IPS DF 6.9 (cell line): ENCODE data around the gene NVL.

Experiments
- DNase-seq: peaks from one replicate; pipeline ENCODE4 v3.0.0-alpha.2; 2013; ENCODE audit warnings: low read depth, low spot score
- H3K27ac ChIP-seq: one replicate; pipeline ENCODE4 v1.5.1; 2013; ENCODE audit warnings: low read length, control low read depth
- H3K27me3 ChIP-seq: 2 replicates; pipeline ENCODE4 v1.6.1; 2013; ENCODE audit warnings: mild to moderate bottlenecking, low read length; ENCODE audit not compliant: control insufficient read depth, insufficient read depth
- H3K36me3 ChIP-seq: 2 replicates; pipeline ENCODE4 v1.6.1; 2013; ENCODE audit warnings: low read length; ENCODE audit not compliant: control insufficient read depth, insufficient read depth
- H3K4me1 ChIP-seq: 2 replicates; pipeline ENCODE4 v1.6.1; 2013; ENCODE audit warnings: low read length; ENCODE audit not compliant: control insufficient read depth, insufficient read depth
- H3K4me3 ChIP-seq: 2 replicates; pipeline ENCODE4 v1.5.1; 2013; ENCODE audit warnings: mild to moderate bottlenecking, low read length
- H3K9me3 ChIP-seq: 2 replicates; pipeline ENCODE4 v1.6.1; 2013; ENCODE audit warnings: low read length, inconsistent platforms; ENCODE audit not compliant: control insufficient read depth, insufficient read depth
- WGBS: extraction: QIAGEN DNeasy Blood & Tissue Kit; methylation state at CpG from one replicate; pipeline ENCODE4 v1.1.7; 2013; ENCODE audit warnings: mixed read lengths, missing lambda C conversion rate; ENCODE audit not compliant: insufficient read length, insufficient coverage; 5-methylcytosine and 5-hydroxymethylcytosine counted together

The NVL gene

DNA sequence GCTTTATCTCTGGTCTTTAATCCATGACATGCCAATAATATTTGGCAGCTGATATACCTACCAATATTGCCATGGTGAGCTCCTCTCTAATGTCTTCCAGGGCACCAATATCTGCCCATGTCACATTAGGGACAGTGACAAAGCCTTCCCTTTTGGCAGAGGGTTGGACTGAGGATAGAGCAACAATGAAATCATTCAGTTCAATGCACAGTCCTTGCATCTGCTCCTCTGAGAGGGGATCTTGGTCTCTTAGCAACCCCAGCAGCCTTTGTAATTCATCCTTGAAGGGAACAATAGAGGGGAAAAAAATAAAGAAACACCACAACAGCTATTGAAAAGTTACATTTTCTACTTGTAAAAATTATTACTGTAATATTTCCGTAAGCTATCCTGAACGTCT lies 42.3 kb downstream of the NVL start:
- DNase-seq = peak; percentile 4
- H3K27ac ChIP-seq = no peak overlapping the region
- H3K36me3 ChIP-seq = peaks cover 7% of the 10 kb centered on the region; the same call in 1 of the 2 replicates
- no peaks in the 10 kb centered on the region for H3K9me3 ChIP-seq
- no peaks in the 10 kb centered on the region; the same call in 1 of the 2 replicates for H3K4me1 ChIP-seq
- no CpG with 5 or more reads among the region's 2 CpGs for WGBS
- no peak overlapping the region for H3K4me3 ChIP-seq
- no peaks in the 10 kb centered on the region for H3K27me3 ChIP-seq

DNA sequence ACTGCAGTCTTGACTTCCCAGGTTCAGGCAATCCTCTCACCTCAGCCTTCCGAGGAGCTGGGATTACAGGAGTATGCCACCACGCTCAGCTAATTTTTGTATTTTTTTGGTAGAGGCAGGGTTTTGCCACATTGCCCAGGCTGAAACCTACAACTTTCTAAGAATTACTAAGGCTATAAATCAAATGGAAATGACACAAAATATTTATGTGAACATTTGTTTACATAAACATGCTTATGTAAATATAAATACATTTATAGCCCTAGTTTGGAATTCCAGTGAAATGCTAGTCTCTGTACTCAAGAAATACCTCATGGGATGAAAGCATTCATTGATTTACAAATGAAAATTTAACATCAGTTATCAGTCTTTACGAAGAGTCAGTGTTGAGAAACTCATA lies 47.8 kb downstream of the NVL start:
- no peaks in the 10 kb centered on the region for H3K4me1 ChIP-seq
- WGBS = no CpG with 5 or more reads among the region's 3 CpGs
- H3K4me3 ChIP-seq = no peak overlapping the region
- H3K36me3 ChIP-seq = no peaks in the 10 kb centered on the region; the same call in 1 of the 2 replicates
- no peak for DNase-seq
- H3K27ac ChIP-seq = no peak overlapping the region
- no peaks in the 10 kb centered on the region for H3K9me3 ChIP-seq
- H3K27me3 ChIP-seq = no peaks in the 10 kb centered on the region

DNA sequence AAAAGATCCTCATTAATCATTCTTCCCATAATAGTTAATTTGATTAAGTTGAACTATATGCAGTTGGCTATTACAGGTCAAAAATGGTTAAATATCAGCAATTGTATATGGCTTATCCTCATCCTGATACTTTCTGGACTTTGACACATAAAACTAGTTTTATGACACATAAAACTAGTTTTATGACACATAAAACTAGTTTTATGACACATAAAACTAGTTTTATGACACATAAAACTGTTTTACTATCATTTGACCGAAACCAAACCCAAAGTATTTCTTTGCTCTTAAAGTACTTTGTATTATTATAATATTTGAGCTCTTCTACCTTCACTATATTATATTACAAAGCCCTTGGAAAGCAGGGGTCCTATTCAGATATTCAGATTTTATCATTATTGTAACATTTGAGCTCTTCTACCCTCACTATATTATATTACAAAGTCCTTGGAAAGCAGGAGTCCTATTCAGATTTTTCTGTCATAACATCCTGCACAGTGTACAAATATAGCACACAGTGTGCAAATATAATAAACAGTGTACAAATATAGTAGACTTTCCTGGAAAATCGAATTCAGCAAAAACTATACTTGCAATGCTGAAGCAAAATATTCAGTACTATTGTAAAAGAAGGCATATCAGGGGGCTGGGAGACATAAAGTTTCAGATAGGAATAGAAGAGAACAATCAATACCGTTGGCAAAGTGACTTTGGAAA lies 53.0 kb downstream of the NVL start:
- no peak for DNase-seq
- H3K9me3 ChIP-seq = no peaks in the 10 kb centered on the region
- no peaks in the 10 kb centered on the region for H3K27me3 ChIP-seq
- H3K27ac ChIP-seq = no peak overlapping the region
- no peaks in the 10 kb centered on the region for H3K4me1 ChIP-seq
- H3K36me3 ChIP-seq = no peaks in the 10 kb centered on the region; the same call in 1 of the 2 replicates
- WGBS = no CpG with 5 or more reads among the region's 3 CpGs
- H3K4me3 ChIP-seq = no peak overlapping the region

DNA sequence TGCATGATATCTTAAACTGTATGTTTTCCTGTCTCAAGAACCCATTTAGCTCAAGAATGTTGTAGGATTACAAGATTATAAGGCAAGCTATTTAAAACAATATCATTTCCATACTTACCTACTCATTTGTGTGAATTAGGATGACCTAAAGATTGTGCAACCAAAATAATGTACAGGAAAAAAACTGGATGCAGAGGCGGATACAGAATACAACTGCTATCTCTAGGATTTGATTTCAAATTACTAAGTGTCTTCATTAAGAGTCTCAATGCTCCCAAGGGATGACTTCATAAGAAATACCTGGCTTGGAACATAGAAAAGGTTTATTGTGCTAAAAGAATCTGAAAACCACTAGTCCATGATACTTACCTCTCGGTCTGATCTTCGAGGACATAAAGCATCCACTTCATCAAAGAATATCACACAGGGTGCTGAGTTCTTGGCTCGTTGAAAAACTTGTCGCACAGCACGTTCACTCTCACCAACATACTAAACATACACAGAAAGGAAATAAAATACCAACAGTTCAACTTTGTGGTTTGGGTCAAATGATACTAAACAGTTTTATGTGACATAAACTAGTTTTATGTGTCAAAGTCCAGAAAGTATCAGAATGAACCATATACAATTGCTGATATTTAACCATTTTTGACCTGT lies 54.9 kb downstream of the NVL start:
- no peaks in the 10 kb centered on the region for H3K4me1 ChIP-seq
- H3K36me3 ChIP-seq = no peaks in the 10 kb centered on the region; the same call in 1 of the 2 replicates
- no peak overlapping the region for H3K4me3 ChIP-seq
- H3K27me3 ChIP-seq = no peaks in the 10 kb centered on the region
- no peak for DNase-seq
- no peak overlapping the region for H3K27ac ChIP-seq
- no peaks in the 10 kb centered on the region for H3K9me3 ChIP-seq
- no CpG with 5 or more reads among the region's 6 CpGs for WGBS

DNA sequence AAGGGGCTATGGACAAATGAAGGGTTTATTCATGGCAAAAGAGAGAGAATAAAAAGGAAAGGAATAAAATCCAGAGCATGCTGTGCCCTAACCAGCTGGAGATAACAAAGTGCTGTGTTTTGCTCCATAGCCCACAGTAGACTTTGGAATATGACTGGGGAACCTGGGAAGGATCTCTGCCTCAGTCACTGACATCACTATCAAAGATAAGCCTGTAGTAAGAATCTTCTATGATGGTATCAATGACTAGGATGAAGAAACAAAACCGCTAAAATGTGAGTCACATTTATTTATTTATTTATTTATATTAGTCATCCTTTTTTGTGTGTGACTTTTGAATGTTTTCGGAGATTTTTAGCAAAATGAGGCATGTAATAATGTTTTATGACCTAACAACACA lies 56.3 kb downstream of the NVL start:
- H3K4me3 ChIP-seq = no peak overlapping the region
- WGBS = no CpG with 5 or more reads among the region's 2 CpGs
- no peaks in the 10 kb centered on the region; the same call in 1 of the 2 replicates for H3K36me3 ChIP-seq
- no peaks in the 10 kb centered on the region for H3K9me3 ChIP-seq
- DNase-seq = no peak
- H3K4me1 ChIP-seq = no peaks in the 10 kb centered on the region
- no peak overlapping the region for H3K27ac ChIP-seq
- no peaks in the 10 kb centered on the region for H3K27me3 ChIP-seq

DNA sequence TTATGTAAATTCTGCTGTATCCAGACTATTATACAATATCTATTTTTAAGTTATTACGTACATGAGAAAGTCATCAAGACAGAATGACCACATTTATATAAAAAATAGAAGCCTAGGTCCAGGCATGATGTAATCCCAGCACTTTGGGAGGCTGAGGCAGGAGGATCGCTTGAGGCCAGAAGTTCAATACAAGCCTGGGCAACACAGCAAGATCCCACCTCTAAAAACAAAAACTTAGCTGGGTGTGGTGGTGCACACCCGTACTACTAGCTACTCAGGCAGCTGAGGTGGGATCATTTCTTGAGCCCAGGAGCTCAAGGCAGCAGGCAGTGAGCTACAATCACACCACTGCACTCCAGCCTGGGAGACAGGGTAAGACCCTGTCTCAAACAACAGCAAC lies 58.9 kb downstream of the NVL start:
- DNase-seq = no peak
- no peaks in the 10 kb centered on the region for H3K9me3 ChIP-seq
- H3K36me3 ChIP-seq = no peaks in the 10 kb centered on the region; the same call in 1 of the 2 replicates
- WGBS = no CpG with 5 or more reads among the region's 3 CpGs
- H3K27ac ChIP-seq = no peak overlapping the region
- no peaks in the 10 kb centered on the region for H3K4me1 ChIP-seq
- no peaks in the 10 kb centered on the region for H3K27me3 ChIP-seq
- no peak overlapping the region for H3K4me3 ChIP-seq

DNA sequence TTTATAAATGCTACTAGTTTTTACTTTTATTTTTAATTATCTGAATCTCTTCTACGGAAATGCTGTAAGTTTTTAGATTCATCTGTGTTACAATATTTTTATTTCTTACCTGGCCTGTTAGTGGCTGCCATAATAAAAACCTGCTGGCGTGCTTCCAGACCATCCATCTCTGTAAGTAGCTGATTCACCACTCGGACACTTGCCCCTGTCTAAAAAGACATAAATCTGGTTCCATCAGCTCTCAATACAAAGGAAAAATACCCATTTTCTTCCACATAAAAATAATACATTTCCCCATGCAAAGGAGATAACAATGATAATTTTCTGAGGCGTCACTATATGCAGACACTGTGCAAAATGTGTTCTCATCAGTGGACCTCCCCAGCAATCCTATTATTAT lies 62.0 kb downstream of the NVL start:
- Histone ChIP-seq H3K9me3 (no peaks in the 10 kb centered on the region), H3K4me1 (no peaks in the 10 kb centered on the region), H3K36me3 (no peaks in the 10 kb centered on the region; the same call in 1 of the 2 replicates), H3K27ac (no peak overlapping the region), H3K27me3 (no peaks in the 10 kb centered on the region), H3K4me3 (no peak overlapping the region)
- WGBS = no CpG with 5 or more reads among the region's 4 CpGs
- DNase-seq = no peak

DNA sequence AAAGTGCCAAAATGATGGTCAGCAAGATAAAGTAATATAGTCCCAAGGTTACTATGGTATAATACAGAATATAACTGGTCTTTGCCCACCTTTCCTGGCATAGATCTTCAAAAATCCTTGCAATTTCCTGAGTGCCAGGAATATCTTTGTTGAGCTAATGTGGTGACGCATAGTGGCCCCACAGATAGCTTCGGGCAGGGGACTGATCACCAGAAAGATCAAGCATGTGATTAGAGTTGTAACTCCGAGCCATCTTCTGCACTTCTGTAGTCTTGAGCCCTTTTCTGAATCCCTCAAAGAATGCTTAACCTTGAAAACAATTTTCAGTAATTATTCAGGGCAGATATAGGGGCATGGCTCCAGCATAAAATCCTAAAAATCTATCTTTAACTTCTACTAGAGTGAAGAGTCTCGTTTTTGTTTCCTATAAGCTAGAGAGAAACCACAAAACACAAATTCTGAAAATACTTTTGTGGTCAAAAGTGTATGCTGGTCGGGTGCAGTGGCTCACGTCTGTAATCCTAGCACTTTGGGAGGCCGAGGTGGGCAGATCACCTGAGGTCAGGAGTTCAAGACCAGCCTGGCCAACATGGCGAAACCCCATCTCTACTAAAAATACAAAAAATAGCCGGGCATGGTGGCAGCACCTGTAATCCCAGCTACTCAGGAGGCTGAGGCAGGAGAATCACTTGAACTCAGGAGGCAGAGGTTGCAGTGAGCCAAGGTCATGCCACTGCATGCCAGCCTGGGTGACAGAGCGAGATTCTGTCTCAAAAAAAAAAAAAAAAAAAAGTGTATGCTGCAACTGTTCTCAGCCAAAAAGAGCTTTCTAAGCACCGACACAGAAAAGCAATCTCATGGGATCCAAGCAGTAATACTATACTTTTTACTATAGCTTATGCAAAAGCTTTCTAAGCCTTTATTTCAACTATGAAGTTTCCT lies 62.8 kb downstream of the NVL start:
- Histone ChIP-seq H3K27me3 (no peaks in the 10 kb centered on the region), H3K4me1 (no peaks in the 10 kb centered on the region), H3K27ac (no peak overlapping the region), H3K36me3 (no peaks in the 10 kb centered on the region; the same call in 1 of the 2 replicates), H3K9me3 (no peaks in the 10 kb centered on the region), H3K4me3 (no peak overlapping the region)
- no peak for DNase-seq
- no CpG with 5 or more reads among the region's 11 CpGs for WGBS

DNA sequence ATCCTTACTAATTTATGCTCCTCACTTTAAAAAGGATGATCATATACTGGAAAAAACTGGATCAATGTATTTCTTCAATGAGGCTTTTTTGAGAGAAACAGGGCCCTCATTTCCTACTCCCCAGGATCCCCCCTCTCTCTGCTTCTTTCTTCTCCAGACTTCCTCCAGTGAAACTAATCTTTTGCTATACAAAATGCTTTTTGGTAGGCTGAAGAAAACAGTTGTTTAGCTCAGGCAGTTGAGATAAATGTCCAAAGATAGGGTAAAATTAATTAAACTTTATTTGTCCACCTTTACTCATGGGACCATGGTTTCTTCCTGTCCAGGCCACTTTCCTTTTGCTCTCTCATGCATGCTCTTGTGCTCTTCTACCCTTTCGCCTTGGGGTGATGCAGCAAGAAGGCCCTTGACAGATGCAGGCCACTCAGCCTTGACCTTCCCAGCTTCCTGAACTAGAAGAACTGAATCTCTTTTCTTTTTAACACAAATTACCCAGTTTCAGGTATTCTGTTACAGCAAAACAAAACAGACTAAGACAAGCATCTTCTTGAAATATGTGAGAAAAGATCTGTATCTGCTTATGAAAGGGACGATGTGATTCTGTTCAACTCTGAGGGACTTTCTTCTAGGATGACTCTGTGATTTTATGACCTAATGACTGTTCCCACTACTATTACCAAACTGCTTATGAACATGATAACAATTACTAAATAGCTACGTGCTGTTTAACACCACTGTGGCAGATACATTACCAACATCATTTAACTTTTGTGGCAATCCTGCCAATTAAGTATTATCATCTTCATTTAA lies 63.7 kb downstream of the NVL start:
- no peaks in the 10 kb centered on the region; the same call in 1 of the 2 replicates for H3K36me3 ChIP-seq
- H3K4me1 ChIP-seq = no peaks in the 10 kb centered on the region

More for the DNA sequence above, 63.7 kb downstream of the NVL start:
- Histone ChIP-seq H3K9me3 (no peaks in the 10 kb centered on the region), H3K4me3 (no peak overlapping the region), H3K27ac (no peak overlapping the region), H3K27me3 (no peaks in the 10 kb centered on the region)
- no peak for DNase-seq
- WGBS = no CpG with 5 or more reads among the region's 3 CpGs
